Mesendoderm (in vitro differentiated cells): Measurements from ENCODE around the gene LCLAT1.

Source experiments
- DNase-seq: peaks from one replicate; pipeline ENCODE4 v3.0.0; 2013
- H2AK5ac ChIP-seq: 2 replicates; pipeline ENCODE4 v1.6.1; 2013; ENCODE audit warnings: low read length, inconsistent platforms
- H2BK120ac ChIP-seq: 2 replicates; pipeline ENCODE4 v1.6.1; 2013; ENCODE audit warnings: low read depth, mild to moderate bottlenecking, low read length, moderate library complexity, mixed read lengths
- H2BK15ac ChIP-seq: replicated peaks from 2 replicates; pipeline ENCODE4 v1.6.1; 2013; ENCODE audit warnings: low read depth, mild to moderate bottlenecking, moderate library complexity
- H2BK5ac ChIP-seq: 2 replicates; pipeline ENCODE4 v1.6.1; 2013; ENCODE audit warnings: low read length, inconsistent platforms
- H3K18ac ChIP-seq: 2 replicates; pipeline ENCODE4 v1.6.1; 2013; ENCODE audit warnings: mild to moderate bottlenecking, low read length, mixed read lengths
- H3K23ac ChIP-seq: one replicate; pipeline ENCODE4 v1.6.1; 2013; ENCODE audit warnings: low read length
- H3K27ac ChIP-seq: 2 replicates; pipeline ENCODE4 v1.5.1; 2013; ENCODE audit warnings: low read depth, mild to moderate bottlenecking, inconsistent platforms, low read length, moderate library complexity
- H3K27me3 ChIP-seq: 2 replicates; pipeline ENCODE4 v1.6.1; 2013; ENCODE audit warnings: low read length, control low read depth, mild to moderate bottlenecking, inconsistent platforms; ENCODE audit not compliant: insufficient read depth, poor library complexity
- H3K36me3 ChIP-seq: 2 replicates; pipeline ENCODE4 v1.6.1; 2013; ENCODE audit warnings: low read length, inconsistent platforms; ENCODE audit not compliant: control insufficient read depth, insufficient read depth
- H3K4ac ChIP-seq: one replicate; pipeline ENCODE4 v1.6.1; 2013; ENCODE audit warnings: low read depth, mild to moderate bottlenecking, low read length, moderate library complexity
- H3K4me1 ChIP-seq: 2 replicates; pipeline ENCODE4 v1.6.1; 2013; ENCODE audit warnings: low read depth, low read length, inconsistent platforms; ENCODE audit not compliant: control insufficient read depth
- H3K4me2 ChIP-seq: 2 replicates; pipeline ENCODE4 v1.6.1; 2013; ENCODE audit warnings: low read length
- H3K4me3 ChIP-seq: 2 replicates; pipeline ENCODE4 v1.5.1; 2013; ENCODE audit warnings: mild to moderate bottlenecking, low read length
- H3K56ac ChIP-seq: one replicate; pipeline ENCODE4 v1.6.1; 2013; ENCODE audit warnings: low read length
- H3K79me1 ChIP-seq: 2 replicates; pipeline ENCODE4 v1.6.1; 2013; ENCODE audit warnings: low read length, inconsistent platforms
- H3K79me2 ChIP-seq: 2 replicates; pipeline ENCODE4 v1.6.1; 2013; ENCODE audit warnings: mild to moderate bottlenecking, low read length; ENCODE audit not compliant: control insufficient read depth, insufficient read depth
- H3K9ac ChIP-seq: 2 replicates; pipeline ENCODE4 v1.6.1; 2013; ENCODE audit warnings: low read length, inconsistent platforms
- H4K5ac ChIP-seq: one replicate; pipeline ENCODE4 v1.6.1; 2013; ENCODE audit warnings: low read length
- H4K8ac ChIP-seq: one replicate; pipeline ENCODE4 v1.6.1; 2013; ENCODE audit warnings: low read depth, mild to moderate bottlenecking, control low read depth, low read length, moderate library complexity
- WGBS: extraction: QIAGEN DNeasy Blood & Tissue Kit; methylation state at CpG from one replicate; pipeline ENCODE4 v1.1.7; 2013; ENCODE audit warnings: low lambda C conversion rate, missing lambda C conversion rate; ENCODE audit not compliant: insufficient coverage; ENCODE audit errors: extremely low coverage; 5-methylcytosine and 5-hydroxymethylcytosine counted together

Gene LCLAT1

GRCh38 chr2:30459140-30459539 lies 12.1 kb downstream of the LCLAT1 start:
- Histone ChIP-seq H3K56ac (no peak overlapping the region), H3K79me1 (peaks cover 24% of the 10 kb centered on the region), H3K27me3 (no peaks in the 10 kb centered on the region), H3K4ac (no peak overlapping the region), H3K23ac (no peak overlapping the region), H2AK5ac (no peak overlapping the region), H3K36me3 (no peaks in the 10 kb centered on the region), H3K79me2 (peaks cover 37% of the 10 kb centered on the region), H3K4me1 (peaks cover 11% of the 10 kb centered on the region), H2BK5ac (no peak overlapping the region), H2BK120ac (no peak overlapping the region), H4K5ac (no peak overlapping the region), H2BK15ac (no peak overlapping the region), H3K18ac (no peak overlapping the region), H3K4me2 (no peak overlapping the region), H3K9ac (no peak overlapping the region), H4K8ac (no peak overlapping the region), H3K4me3 (no peak overlapping the region), H3K27ac (no peak overlapping the region)
- DNase-seq: no peak
- WGBS: no CpG with 5 or more reads among the region's 2 CpGs

GRCh38 chr2:30462131-30462857 lies 15.2 kb downstream of the LCLAT1 start:
- DNase-seq: no peak
- Histone ChIP-seq H3K79me1 (peaks cover 19% of the 10 kb centered on the region), H3K9ac (no peak overlapping the region), H2BK15ac (no peak overlapping the region), H3K18ac (no peak overlapping the region), H3K4me2 (no peak overlapping the region), H3K4me1 (peaks cover 2% of the 10 kb centered on the region), H2BK5ac (no peak overlapping the region), H3K23ac (no peak overlapping the region), H3K56ac (no peak overlapping the region), H4K5ac (no peak overlapping the region), H2BK120ac (no peak overlapping the region), H3K79me2 (peaks cover 29% of the 10 kb centered on the region), H4K8ac (no peak overlapping the region), H3K36me3 (no peaks in the 10 kb centered on the region), H2AK5ac (no peak overlapping the region), H3K27me3 (no peaks in the 10 kb centered on the region), H3K4ac (no peak overlapping the region), H3K4me3 (no peak overlapping the region), H3K27ac (no peak overlapping the region)
- 100% methylated on average over 2 of the region's 4 CpGs for WGBS

GRCh38 chr2:30463535-30463934 lies 16.5 kb downstream of the LCLAT1 start:
- no peak overlapping the region for H3K9ac ChIP-seq

DNA sequence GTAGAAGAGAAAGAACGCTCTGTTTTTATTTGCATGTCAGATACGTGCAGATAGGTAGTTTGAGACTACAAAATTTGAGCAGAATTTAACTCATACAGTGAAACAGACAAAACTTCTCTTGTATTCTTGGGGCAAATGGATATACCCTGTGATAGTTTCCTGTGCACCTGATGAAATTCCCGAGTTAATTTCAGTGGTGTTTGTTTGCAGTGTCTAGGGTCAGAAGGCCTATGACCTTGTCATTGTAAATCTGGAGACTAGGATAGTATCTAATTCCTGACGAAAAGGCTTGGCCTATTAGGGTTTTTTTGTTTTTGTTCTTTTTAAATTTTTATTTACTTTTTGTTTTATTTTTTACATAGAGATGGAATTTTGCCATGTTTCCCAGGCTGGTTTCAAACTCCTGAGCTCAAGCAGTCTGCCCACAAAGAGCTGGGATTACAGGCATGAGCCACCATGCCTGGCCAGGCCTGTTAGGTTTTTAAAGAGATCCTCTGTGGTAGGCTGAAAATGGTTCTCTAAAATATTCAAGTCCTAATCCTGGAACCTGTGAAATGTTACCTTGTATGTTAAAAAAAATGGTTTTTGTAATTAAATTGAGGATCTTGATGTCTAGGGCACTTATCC lies 17.6 kb downstream of the LCLAT1 start:
- Histone ChIP-seq H3K56ac (no peak overlapping the region), H3K4me2 (no peak overlapping the region), H3K4me1 (no peaks in the 10 kb centered on the region), H2BK5ac (no peak overlapping the region), H2AK5ac (no peak overlapping the region), H3K9ac (no peak overlapping the region), H3K27me3 (no peaks in the 10 kb centered on the region), H2BK120ac (no peak overlapping the region), H3K4ac (no peak overlapping the region), H4K5ac (no peak overlapping the region), H3K18ac (no peak overlapping the region), H3K79me2 (peaks cover 23% of the 10 kb centered on the region), H2BK15ac (no peak overlapping the region), H4K8ac (no peak overlapping the region), H3K79me1 (peaks cover 12% of the 10 kb centered on the region), H3K4me3 (no peak overlapping the region), H3K23ac (no peak overlapping the region), H3K27ac (no peak overlapping the region), H3K36me3 (no peaks in the 10 kb centered on the region)
- DNase-seq: no peak
- no CpG with 5 or more reads among the region's 4 CpGs for WGBS

More at GRCh38 chr2:30463535-30463934, 16.5 kb downstream of the LCLAT1 start:
- no peaks in the 10 kb centered on the region for H3K27me3 ChIP-seq
- DNase-seq: no peak
- H3K36me3 ChIP-seq: no peaks in the 10 kb centered on the region
- H2AK5ac ChIP-seq: no peak overlapping the region
- H3K23ac ChIP-seq: no peak overlapping the region
- H4K8ac ChIP-seq: no peak overlapping the region
- H3K4me1 ChIP-seq: peaks cover 2% of the 10 kb centered on the region
- H2BK5ac ChIP-seq: no peak overlapping the region
- no peak overlapping the region for H4K5ac ChIP-seq
- WGBS: no CpG with 5 or more reads among the region's 2 CpGs
- no peak overlapping the region for H3K4ac ChIP-seq
- no peak overlapping the region for H2BK120ac ChIP-seq
- no peak overlapping the region for H3K27ac ChIP-seq
- H3K18ac ChIP-seq: no peak overlapping the region
- peaks cover 25% of the 10 kb centered on the region for H3K79me2 ChIP-seq
- H3K56ac ChIP-seq: no peak overlapping the region
- peaks cover 14% of the 10 kb centered on the region for H3K79me1 ChIP-seq
- no peak overlapping the region for H2BK15ac ChIP-seq
- H3K4me2 ChIP-seq: no peak overlapping the region
- no peak overlapping the region for H3K4me3 ChIP-seq

GRCh38 chr2:30465171-30465545 lies 18.1 kb downstream of the LCLAT1 start:
- Histone ChIP-seq H2BK120ac (no peak overlapping the region), H3K18ac (no peak overlapping the region), H3K4me1 (no peaks in the 10 kb centered on the region), H3K36me3 (no peaks in the 10 kb centered on the region), H4K8ac (no peak overlapping the region), H3K23ac (no peak overlapping the region), H3K56ac (no peak overlapping the region), H3K4ac (no peak overlapping the region), H3K9ac (no peak overlapping the region), H3K27ac (no peak overlapping the region), H3K79me1 (peaks cover 13% of the 10 kb centered on the region), H3K4me2 (no peak overlapping the region), H2BK5ac (no peak overlapping the region), H3K27me3 (no peaks in the 10 kb centered on the region), H2AK5ac (no peak overlapping the region), H3K79me2 (peaks cover 25% of the 10 kb centered on the region), H4K5ac (no peak overlapping the region), H2BK15ac (no peak overlapping the region), H3K4me3 (no peak overlapping the region)
- WGBS: no CpG with 5 or more reads among the region's 3 CpGs
- no peak for DNase-seq
